GM21390 (cell line): ENCODE data around the gene PGA3.
"Not testable (repeated sequence)": the region's sequence is repeated elsewhere in the genome, so short reads cannot be mapped to it uniquely, and the experiment has no call there.

ENCODE experiments used
- ATAC-seq: cut with Tn5 transposase; IDR thresholded peaks from one replicate; pipeline ENCODE4 v1.9.1; 2021; ENCODE audit not compliant: unreplicated experiment

The PGA3 gene

DNA sequence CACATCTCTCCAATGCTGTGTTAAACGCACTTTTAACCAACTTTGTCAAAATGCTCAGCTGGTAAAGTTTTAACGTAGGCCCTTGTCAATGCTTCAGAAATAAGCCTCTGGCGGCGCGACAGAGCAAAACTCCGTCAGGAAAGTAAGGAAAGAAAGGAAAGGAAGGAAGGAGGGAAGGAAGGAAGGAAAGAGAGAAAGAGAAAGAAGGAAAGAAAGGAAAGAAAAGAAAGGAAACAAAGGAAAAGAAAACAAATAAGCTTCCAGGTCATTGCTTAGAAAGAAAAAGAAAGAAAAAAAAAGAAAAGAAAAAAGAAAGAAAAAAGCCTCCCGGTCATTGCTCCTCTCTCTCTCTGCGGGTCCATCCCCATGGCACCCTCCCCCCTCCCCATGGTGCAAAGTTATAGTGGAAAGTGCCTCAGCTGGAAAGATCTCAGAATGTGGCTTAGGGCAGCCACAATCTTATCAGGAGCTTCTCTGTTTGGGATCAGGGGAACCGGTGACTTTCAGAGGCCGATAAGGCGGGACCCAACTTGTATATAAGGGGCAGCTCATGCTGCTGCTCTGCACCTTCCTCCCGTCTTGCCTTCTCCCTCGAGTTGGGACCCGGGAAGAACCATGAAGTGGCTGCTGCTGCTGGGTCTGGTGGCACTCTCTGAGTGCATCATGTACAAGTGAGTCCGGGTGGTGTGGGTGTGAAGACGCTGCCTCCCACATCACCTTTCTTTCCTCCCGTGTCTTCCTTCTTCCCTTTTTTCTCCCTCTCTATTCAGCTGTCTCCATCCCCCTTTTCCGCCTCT is at the start of gene PGA3:
Gene PGA3 (plus strand): TSS at position 566 of the 797 bp plus-strand sequence. CDS start 50 bp downstream, at position 616.
- not testable (repeated sequence) for ATAC-seq

- no peak for ATAC-seq
Observed at GRCh38 chr11:61153593-61154095, 49.7 kb upstream of the PGA3 start.

DNA sequence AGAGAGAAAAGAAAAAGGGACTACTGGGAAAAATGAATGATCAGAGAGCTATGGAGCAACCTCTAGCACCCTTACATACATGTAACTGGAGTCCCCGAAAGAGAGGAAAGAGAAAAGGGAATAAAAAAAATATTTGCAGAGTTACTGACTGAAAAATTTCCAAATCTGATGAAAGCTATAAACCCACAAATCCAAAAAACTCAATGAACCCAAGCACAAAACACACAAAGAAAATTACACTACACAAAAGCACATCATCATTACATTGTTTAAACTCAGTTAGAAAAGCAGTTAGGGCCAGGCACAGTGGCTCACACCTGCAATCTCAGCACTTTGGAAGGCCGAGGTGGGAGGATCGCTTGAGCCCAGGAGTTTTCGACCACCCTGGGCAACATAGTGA is 48.8 kb upstream of the PGA3 start:
- ATAC-seq, result no peak

- ATAC-seq, result no peak
Observed at GRCh38 chr11:61155312-61155711, 48.0 kb upstream of the PGA3 start.

GRCh38 chr11:61155741-61156140 is 47.6 kb upstream of the PGA3 start:
- no peak for ATAC-seq

DNA sequence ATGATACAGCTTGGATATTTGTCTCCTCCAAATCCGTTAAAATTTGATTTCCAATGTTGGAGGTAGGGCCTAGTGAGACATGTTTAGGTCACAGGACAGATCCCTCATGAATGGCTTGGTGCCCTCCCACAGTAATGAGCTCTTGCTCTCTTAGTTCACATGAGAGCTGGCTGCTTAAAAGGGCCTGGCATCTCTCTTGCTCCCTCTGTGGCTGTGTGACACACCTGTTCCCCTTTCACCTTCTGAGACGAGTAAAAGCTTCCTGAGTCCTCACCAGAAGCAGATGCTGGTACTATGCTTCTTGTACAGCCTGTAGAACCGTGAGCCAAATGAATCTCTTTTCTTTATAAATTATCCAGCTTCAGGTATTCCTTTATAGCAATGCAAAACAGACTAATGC is 45.6 kb upstream of the PGA3 start:
- ATAC-seq, result no peak

DNA sequence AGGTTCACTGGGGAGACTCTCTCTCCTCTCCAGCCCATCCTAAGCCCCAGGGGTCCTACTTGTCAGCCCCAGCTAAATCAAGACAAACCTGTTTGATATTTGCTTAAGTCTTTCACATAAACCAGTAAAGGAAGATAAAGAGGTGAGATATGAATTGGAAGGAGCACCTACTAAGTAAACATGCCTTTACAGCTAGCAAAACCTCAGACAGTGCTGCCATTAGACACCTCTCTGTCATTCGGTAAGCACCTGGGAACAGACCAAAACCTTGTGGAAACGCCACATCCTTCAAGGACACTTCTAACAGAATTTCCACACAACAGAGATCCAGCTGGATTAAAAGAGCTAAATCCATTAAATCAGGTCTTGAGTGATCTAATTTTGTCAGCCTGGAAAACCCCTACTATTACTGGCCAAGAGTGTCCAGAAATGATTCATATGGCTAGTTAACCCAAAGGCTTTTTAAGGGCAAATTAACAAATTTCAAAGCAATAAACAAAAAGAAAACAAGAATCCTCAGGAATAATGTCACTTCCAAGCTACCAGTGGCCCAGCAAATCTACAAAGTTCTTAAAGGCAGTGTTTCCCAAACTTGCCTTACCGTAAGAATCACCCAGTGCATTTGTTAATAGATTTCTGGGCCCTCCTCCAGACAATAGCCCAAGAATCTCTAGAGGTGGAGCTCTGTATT is 44.5 kb upstream of the PGA3 start:
- no peak for ATAC-seq

GRCh38 chr11:61160487-61161189 is 42.7 kb upstream of the PGA3 start:
- no peak for ATAC-seq

GRCh38 chr11:61161190-61162091 is 41.9 kb upstream of the PGA3 start, which contains the start of gene VPS37C:
VPS37C (minus strand) TSS chr11:61161426; CDS start chr11:61138829, 22,597 bp downstream.
- ATAC-seq, result peak; percentile 76

DNA sequence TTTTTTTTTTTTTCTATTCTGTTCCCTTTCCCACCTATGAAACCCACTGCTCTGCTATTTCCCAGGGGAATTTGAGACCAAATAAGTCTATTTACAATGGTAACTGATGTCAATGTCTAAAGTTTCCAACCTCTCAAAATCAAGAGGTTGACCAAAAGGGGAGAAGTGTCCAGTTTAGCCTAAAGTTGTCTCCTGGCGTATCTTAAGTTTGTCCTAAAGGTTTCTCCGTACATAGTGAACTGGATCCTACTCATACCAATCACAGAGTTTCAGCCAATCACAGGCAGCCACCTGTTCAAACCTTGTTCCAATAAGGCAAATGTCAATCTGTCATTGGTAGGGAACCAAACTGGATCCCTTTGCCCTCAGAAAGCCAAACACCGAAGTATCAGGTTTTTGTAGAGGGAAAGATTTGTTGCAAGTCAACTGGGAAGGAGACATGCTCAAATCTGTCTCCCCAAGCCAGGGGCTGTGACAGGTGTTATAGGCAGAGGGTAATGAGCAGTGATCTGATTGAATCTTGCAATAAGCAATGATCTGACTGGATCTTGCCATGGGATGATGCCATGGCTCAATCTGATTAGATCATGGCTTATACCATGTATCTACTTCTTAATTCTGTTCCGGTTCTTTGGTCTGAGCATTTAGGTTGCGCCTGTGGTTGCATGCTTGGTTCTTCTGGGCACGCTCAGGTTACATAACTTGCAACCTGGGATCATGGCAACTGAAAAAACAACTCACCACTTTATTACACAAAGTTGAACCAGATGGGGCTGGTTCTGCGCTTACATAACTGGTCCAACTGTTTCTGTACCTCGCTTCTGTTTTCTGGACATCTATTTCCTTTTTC is 41.0 kb upstream of the PGA3 start:
- no peak for ATAC-seq

GRCh38 chr11:61163021-61163420 is 40.3 kb upstream of the PGA3 start:
- ATAC-seq, result no peak

DNA sequence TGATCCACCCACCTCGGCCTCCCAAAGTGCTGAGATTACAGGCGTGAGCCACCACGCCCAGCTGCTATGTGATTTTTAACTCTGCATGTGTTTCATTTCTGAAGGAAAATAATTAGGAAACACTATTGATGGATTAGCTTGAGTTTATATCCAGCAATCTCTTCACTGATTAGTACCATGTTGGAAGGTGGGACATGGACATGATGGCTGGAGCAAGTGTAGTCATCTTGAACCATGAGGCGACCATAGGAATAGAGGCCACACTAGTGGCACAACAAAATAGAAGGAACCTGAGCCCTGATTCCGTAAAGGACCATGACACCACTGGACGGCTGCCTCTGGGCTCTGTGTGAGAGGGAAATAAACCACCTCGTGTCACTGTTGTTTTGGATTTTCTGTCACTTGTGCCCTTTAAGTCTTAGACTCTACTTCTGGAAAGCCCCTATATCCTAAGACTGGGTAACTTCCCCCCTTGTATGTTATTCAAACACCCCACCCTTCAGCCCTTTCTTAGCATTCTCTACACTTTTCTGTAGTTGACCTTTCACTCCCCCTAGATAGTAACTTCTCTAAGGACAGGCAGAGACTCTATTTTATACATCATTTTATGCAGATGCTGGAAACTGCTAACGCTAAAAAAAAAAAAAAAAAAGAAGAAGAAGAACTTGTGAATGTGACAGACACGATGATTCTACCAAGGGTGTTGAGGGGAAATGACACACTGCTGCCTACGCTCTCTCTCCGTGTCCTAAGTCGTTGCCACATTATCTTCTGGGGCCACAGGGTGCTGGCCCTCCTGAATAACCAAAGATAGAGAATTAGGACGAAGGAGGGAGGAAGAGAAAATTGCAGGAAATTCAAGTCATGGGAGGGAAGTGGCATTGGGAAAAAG is 39.4 kb upstream of the PGA3 start:
- no peak for ATAC-seq

GRCh38 chr11:61164606-61165424 is 38.5 kb upstream of the PGA3 start:
- ATAC-seq, result no peak

DNA sequence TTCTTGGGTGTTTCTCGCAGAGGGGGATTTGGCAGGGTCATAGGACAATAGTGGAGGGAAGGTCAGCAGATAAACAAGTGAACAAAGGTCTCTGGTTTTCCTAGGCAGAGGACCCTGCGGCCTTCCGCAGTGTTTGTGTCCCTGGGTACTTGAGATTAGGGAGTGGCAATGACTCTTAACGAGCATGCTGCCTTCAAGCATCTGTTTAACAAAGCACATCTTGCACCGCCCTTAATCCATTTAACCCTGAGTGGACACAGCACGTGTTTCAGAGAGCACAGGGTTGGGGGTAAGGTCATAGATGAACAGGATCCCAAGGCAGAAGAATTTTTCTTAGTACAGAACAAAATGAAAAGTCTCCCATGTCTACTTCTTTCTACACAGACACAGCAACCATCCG is 37.5 kb upstream of the PGA3 start:
- not testable (repeated sequence) for ATAC-seq

DNA sequence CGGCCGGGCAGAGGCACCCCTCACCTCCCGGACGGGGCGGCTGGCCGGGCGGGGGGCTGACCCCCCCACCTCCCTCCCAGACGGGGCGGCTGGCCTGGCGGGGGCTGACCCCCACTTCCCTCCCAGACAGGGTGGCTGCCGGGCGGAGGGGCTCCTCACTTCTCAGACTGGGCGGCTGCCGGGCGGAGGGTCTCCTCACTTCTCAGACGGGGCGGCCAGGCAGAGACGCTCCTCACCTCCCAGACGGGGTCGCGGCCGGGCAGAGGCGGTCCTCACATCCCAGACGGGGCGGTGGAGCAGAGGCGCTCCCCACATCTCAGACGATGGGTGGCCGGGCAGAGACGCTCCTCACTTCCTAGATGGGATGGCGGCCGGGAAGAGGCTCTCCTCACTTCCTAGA is 37.0 kb upstream of the PGA3 start:
- not testable (repeated sequence) for ATAC-seq

- ATAC-seq, result no peak
Observed at GRCh38 chr11:61168042-61168688, 35.1 kb upstream of the PGA3 start.

DNA sequence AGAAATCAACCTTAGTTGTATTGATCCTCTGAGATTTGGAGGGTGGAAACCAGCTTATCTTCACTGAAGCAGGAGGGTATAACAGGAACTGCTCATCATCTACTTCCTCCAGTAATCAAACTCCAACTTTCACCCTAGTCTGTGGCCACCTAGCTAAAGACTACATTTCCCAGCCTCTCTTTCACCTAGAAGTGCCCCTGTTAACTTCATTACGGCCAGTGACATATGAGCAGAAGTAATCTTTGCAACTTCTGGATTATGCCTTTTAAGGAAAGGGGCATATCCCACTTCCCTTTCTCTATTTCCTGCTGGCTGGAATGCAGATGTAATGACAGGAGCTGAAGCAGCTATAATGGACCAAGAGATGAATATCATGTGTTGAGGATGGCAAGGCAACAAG is 34.5 kb upstream of the PGA3 start:
- ATAC-seq, result no peak
